HEK293 (cell line): Measurements from ENCODE around the gene KCNC4.

Source experiments
- CTCF ChIA-PET: fragments of 350-600 bp; formaldehyde crosslinking; extraction: SDS; loops from one replicate; lab custom pipeline; 2021; ENCODE audit warnings: antibody characterized with exemption; lab: Yijun Ruan, JAX
- POLR2A ChIA-PET: fragments of 300-600 bp; formaldehyde crosslinking; extraction: SDS; loops from one replicate; lab custom pipeline; 2020; ENCODE audit warnings: antibody characterized with exemption, inconsistent platforms; lab: Yijun Ruan, JAX
- H3K27ac ChIP-seq: fragments of 200-500 bp; sonication (Bioruptor generic); 2 replicates; pipeline ENCODE4 v1.5.1; 2014; ENCODE audit warnings: low read depth, low read length, control low read depth, inconsistent platforms; ENCODE audit errors: extremely low read depth
- H3K36me3 ChIP-seq, 2 experiments: fragments of 200-500 bp in 1 of 2; sonication (Bioruptor generic) in 1 of 2; 1 replicate in 1 of 2; 2 replicates in 1 of 2; pipeline ENCODE4 v1.5.1; 2014 to 2017; ENCODE audit warnings: inconsistent platforms in 2 of 2, low read length in 2 of 2; ENCODE audit not compliant: control insufficient read depth in 2 of 2, insufficient read depth in 1 of 2
- H3K4me1 ChIP-seq: fragments of 200-500 bp; sonication (Bioruptor generic); 2 replicates; pipeline ENCODE4 v1.5.1; 2014; ENCODE audit warnings: mild to moderate bottlenecking, low read length, inconsistent platforms; ENCODE audit not compliant: control insufficient read depth, insufficient read depth
- H3K4me3 ChIP-seq: 2 replicates; pipeline ENCODE4 v1.5.1; 2011; ENCODE audit warnings: low read depth, mild to moderate bottlenecking, control low read depth, low read length, moderate library complexity
- H3K9me3 ChIP-seq: fragments of 200-500 bp; sonication (Bioruptor generic); 2 replicates; pipeline ENCODE4 v1.5.1; 2014; ENCODE audit warnings: low read depth, low read length, inconsistent platforms; ENCODE audit not compliant: control insufficient read depth, insufficient read depth
- GLI4 ChIP-seq: fragments of 450-650 bp; formaldehyde crosslinking; IDR thresholded peaks from 2 replicates; pipeline ENCODE4 v1.5.1; 2016; ENCODE audit warnings: missing biosample characterization, missing genetic modification characterization
- IKZF3 ChIP-seq: fragments of 450-650 bp; IDR thresholded peaks from 2 replicates; pipeline ENCODE4 v1.5.0; 2018; ENCODE audit warnings: missing biosample characterization, mild to moderate bottlenecking, missing genetic modification characterization, moderate library complexity
- KLF10 ChIP-seq: fragments of 450-650 bp; IDR thresholded peaks from 2 replicates; pipeline ENCODE4 v1.5.1; 2018; ENCODE audit warnings: missing biosample characterization, mild to moderate bottlenecking, missing genetic modification characterization
- PRDM10 ChIP-seq: fragments of 450-650 bp; formaldehyde crosslinking; IDR thresholded peaks from 2 replicates; pipeline ENCODE4 v1.5.1; 2016; ENCODE audit warnings: missing biosample characterization, missing genetic modification characterization
- ZFP41 ChIP-seq: fragments of 450-650 bp; formaldehyde crosslinking; IDR thresholded peaks from 2 replicates; pipeline ENCODE4 v1.5.1; 2016; ENCODE audit warnings: missing biosample characterization, missing genetic modification characterization, borderline replicate concordance
- ZNF140 ChIP-seq: fragments of 450-650 bp; formaldehyde crosslinking; IDR thresholded peaks from 2 replicates; pipeline ENCODE4 v1.5.1; 2016; ENCODE audit warnings: missing biosample characterization, missing genetic modification characterization
- ZNF26 ChIP-seq: fragments of 450-650 bp; formaldehyde crosslinking; IDR thresholded peaks from 2 replicates; pipeline ENCODE4 v1.5.1; 2016; ENCODE audit warnings: missing biosample characterization, missing genetic modification characterization
- ZNF473 ChIP-seq: fragments of 450-650 bp; formaldehyde crosslinking; IDR thresholded peaks from 2 replicates; pipeline ENCODE4 v1.5.1; 2017; ENCODE audit warnings: missing biosample characterization, missing genetic modification characterization
- ZNF558 ChIP-seq: fragments of 450-650 bp; formaldehyde crosslinking; IDR thresholded peaks from 2 replicates; pipeline ENCODE4 v1.5.1; 2016; ENCODE audit warnings: missing biosample characterization, missing genetic modification characterization
- ZNF571 ChIP-seq: fragments of 450-650 bp; formaldehyde crosslinking; IDR thresholded peaks from 2 replicates; pipeline ENCODE4 v1.5.0; 2017; ENCODE audit warnings: missing biosample characterization, missing genetic modification characterization
- ZNF610 ChIP-seq: fragments of 450-650 bp; formaldehyde crosslinking; IDR thresholded peaks from 2 replicates; pipeline ENCODE4 v1.5.1; 2016; ENCODE audit warnings: missing biosample characterization, missing genetic modification characterization, borderline replicate concordance
- ZNF621 ChIP-seq: fragments of 450-650 bp; formaldehyde crosslinking; IDR thresholded peaks from 2 replicates; pipeline ENCODE4 v1.5.1; 2017; ENCODE audit warnings: missing biosample characterization, missing genetic modification characterization
- ZNF776 ChIP-seq: fragments of 450-650 bp; formaldehyde crosslinking; IDR thresholded peaks from 2 replicates; pipeline ENCODE4 v1.5.0; 2017; ENCODE audit warnings: missing biosample characterization, missing genetic modification characterization, borderline replicate concordance
- ZXDB ChIP-seq: fragments of 450-650 bp; formaldehyde crosslinking; IDR thresholded peaks from 2 replicates; pipeline ENCODE4 v1.5.1; 2016; ENCODE audit warnings: missing biosample characterization, missing genetic modification characterization
- TF ChIP-seq, protein P1 (sequence below): fragments of 450-650 bp; formaldehyde crosslinking; IDR thresholded peaks from 2 replicates; pipeline ENCODE4 v1.5.1; 2016; ENCODE audit warnings: missing biosample characterization, missing genetic modification characterization
- TF ChIP-seq, protein P2 (sequence below): fragments of 450-650 bp; formaldehyde crosslinking; IDR thresholded peaks from 2 replicates; pipeline ENCODE4; 2016; ENCODE audit warnings: missing biosample characterization, missing genetic modification characterization

Gene KCNC4

DNA sequence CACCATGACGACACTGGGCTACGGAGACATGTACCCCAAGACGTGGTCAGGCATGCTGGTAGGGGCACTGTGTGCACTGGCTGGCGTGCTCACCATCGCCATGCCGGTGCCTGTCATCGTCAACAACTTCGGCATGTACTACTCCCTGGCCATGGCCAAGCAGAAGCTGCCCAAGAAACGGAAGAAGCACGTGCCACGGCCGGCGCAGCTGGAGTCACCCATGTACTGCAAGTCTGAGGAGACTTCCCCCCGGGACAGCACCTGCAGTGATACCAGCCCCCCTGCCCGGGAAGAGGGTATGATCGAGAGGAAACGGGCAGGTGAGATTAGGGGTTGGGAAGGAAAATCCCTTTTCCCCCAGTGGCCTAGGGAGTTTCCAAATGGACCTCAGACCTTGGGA, 13.5 kb downstream of the KCNC4 start:
- Histone ChIP-seq H3K9me3 (no peaks in the 10 kb centered on the region), H3K36me3 (peaks cover 0 to 96% of the 10 kb centered on the region in 2 experiments; a peak in 1 of 3 replicates), H3K27ac (no peak overlapping the region), H3K4me1 (no peaks in the 10 kb centered on the region), H3K4me3 (no peak overlapping the region)
- POLR2A ChIA-PET, result no interaction called here
- TF ChIP-seq, protein P1, sequence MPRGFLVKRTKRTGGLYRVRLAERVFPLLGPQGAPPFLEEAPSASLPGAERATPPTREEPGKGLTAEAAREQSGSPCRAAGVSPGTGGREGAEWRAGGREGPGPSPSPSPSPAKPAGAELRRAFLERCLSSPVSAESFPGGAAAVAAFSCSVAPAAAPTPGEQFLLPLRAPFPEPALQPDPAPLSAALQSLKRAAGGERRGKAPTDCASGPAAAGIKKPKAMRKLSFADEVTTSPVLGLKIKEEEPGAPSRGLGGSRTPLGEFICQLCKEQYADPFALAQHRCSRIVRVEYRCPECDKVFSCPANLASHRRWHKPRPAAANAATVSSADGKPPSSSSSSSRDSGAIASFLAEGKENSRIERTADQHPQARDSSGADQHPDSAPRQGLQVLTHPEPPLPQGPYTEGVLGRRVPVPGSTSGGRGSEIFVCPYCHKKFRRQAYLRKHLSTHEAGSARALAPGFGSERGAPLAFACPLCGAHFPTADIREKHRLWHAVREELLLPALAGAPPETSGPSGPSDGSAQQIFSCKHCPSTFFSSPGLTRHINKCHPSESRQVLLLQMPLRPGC (tag by site-specific recombination), result no peak
- TF ChIP-seq ZNF621 (tag by site-specific recombination) (no peak), ZNF571 (tag by site-specific recombination) (no peak), ZNF140 (tag by site-specific recombination) (no peak), ZFP41 (tag by site-specific recombination) (no peak), ZNF610 (tag by site-specific recombination) (no peak), GLI4 (no peak), IKZF3 (tag by site-specific recombination) (no peak), PRDM10 (no peak), ZNF558 (tag by site-specific recombination) (no peak), ZNF473 (tag by site-specific recombination) (no peak), ZNF26 (tag by site-specific recombination) (no peak), KLF10 (tag by site-specific recombination) (no peak)
- CTCF ChIA-PET, result interaction anchor here (1.2 to 1.4 kb wide), 2 partner anchors 89 to 272 kb away, joined by 3 read pairs; no protein-coding TSS in a partner anchor

DNA sequence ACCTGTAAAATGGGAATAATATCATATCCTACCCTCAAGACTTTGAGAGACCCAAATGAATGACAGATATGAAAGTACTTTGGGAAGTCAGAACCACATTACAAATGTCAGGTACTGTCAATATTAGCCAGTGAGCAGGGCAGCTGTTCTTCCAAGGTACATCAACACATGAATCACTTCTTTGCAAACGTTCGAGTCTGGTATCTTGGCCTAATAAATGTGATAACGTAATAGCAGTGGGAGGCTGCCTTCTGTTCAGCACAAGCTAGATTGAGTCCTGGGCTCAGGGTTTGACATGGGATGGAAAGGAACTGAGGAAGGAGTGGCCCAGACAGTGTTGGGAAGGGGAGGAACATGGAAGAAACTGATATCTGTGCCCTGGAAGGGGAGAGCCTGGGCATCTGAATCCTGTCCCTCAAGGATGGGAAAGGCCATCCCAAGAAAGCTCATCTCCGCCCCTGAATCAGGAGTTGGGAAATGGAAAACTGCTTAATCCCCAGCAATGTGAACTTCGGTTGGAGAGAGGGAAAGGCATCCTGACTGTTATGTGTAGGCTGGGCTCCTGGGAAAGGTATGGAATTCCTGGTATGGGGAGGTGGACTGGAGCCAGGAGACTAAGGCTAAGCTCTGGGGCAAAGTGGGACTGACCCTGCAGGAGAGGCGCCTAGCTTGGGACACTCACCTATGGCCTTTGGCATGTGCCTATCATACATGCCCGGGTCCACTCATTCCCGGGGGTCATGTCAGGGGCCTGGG, 14.3 kb downstream of the KCNC4 start:
- Histone ChIP-seq H3K4me1 (no peaks in the 10 kb centered on the region), H3K27ac (no peak overlapping the region), H3K36me3 (peaks cover 0 to 96% of the 10 kb centered on the region in 2 experiments; a peak in 1 of 3 replicates), H3K4me3 (no peak overlapping the region), H3K9me3 (no peaks in the 10 kb centered on the region)
- ChIA-PET CTCF (interaction anchor here (1.1 to 1.4 kb wide), 4 partner anchors 15 to 88 kb away, joined by 3 to 4 read pairs (median 4); no protein-coding TSS in a partner anchor), POLR2A (interaction anchor here (1.6 kb wide), 1 partner anchor 9 kb away, joined by 4 read pairs; no protein-coding TSS in a partner anchor)
- no peak for TF ChIP-seq ZXDB (tag by site-specific recombination)
- TF ChIP-seq, protein P2, sequence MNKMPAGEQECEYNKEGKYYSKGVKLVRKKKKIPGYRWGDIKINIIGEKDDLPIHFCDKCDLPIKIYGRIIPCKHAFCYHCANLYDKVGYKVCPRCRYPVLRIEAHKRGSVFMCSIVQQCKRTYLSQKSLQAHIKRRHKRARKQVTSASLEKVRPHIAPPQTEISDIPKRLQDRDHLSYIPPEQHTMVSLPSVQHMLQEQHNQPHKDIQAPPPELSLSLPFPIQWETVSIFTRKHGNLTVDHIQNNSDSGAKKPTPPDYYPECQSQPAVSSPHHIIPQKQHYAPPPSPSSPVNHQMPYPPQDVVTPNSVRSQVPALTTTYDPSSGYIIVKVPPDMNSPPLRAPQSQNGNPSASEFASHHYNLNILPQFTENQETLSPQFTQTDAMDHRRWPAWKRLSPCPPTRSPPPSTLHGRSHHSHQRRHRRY (tag by site-specific recombination), result no peak
- TF ChIP-seq ZNF776 (tag by site-specific recombination), result no peak
